DMS153 (cell line): ENCODE results near the gene SYNDIG1.

Experiments
- DNase-seq: peaks from one replicate; lab custom pipeline; 2025; lab: John Stamatoyannopoulos, UW

SYNDIG1 gene

GRCh38 chr20:24493661-24494459, 24.4 kb downstream of the SYNDIG1 start:
- DNase-seq, result no peak

DNA sequence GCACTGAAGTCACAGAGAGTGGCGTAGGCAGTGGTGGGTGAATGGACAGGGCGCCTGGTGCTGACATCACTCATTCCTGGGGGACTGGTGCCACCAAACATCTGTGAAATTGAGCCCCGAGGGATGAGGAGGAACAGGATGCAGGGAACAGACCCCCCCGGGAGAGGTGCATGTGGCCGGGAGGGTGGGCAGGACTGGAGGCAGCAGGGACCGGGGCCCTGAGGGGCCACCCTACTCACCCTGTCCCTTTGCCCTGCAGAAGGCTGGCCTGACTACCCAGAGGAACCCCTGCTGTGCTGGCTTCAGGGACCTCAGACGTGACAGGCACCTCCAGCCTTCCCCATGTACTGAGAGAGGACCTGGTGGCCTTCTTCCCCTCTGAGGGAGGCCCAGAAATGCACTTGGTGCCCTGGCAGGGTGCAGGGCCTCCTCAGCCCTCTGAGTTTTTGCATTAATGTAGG, 25.1 kb downstream of the SYNDIG1 start:
- no peak for DNase-seq

DNA sequence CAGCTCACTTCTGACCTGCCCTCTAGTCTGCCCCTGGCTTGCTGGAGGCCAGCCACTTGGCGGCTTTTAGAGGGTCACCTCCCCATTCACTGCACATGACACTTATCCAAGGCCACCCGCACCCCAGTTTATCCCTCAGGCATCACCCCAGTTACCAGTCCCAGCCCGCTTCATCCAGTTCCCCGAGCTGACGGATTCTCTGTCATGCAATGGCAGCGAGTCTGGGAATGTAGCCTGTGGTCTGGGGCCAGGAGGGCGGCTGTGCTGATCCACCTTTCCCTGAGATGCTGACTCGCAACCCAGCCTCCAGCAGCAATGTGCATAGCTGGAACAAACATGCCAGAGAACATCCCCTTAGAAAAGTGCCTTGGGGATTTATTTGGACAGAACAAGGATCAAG, 25.8 kb downstream of the SYNDIG1 start:
- DNase-seq, result no peak

- DNase-seq, result peak; percentile 83
Measured at GRCh38 chr20:24497851-24498250, 28.4 kb downstream of the SYNDIG1 start.

DNA sequence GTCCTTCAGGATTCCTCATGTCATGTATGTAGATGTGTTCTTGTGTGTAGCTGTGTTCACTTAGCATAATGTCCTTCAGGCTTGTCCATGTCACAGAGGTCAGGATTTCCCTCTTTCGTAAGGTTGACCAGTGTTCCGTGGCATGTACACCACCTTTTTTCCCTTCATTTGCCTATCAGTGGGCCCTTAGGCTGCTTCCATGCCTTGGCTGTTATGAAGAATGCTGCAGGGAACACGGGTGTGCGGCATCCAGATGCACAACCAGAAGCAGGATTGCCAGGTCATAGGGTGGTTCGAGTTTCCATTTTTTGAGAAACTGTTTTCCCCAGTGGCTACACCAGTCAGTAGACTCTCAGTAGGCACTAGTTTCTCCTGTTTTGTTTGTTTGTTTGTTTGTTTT, 29.2 kb downstream of the SYNDIG1 start:
- DNase-seq, result no peak

GRCh38 chr20:24499472-24499871, 30.0 kb downstream of the SYNDIG1 start:
- no peak for DNase-seq

DNA sequence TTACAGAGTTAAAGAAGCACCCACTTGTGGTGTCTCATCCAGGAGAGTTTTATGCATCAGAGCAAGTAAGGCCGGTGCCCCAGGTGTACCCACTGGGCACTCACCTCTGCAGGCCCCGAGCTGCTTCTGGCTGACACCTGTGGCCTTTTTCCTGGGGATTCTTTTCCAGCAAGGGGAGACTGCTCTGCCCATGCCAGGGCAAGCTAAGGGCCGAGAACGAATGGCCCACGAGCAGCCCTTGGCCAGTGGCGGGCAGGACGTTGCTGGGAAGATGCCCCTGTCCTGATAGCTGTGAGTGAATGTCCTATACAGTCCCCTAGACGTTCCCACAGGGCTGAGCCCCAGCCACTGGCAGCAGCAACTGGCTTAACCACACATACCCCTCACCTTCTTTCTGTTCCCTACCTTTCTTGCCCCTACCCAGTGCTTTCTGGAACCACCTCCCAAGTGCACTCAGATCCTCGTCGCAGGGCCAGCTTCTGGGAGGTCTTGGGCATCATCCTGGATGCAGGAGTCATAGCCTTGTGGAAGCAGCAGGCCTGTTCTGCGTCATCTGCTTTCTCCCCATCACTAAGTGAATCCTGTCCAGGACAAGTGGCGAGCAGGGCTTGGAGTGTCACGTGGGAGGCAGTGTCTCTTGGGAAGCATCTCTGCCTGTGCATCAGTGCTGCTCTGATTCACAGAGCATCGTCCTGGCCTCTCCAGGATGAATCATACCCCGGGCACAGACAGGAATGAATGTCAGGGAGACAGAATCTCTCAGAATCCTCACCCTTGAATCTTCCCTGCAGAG, 32.5 kb downstream of the SYNDIG1 start:
- DNase-seq, result no peak

DNA sequence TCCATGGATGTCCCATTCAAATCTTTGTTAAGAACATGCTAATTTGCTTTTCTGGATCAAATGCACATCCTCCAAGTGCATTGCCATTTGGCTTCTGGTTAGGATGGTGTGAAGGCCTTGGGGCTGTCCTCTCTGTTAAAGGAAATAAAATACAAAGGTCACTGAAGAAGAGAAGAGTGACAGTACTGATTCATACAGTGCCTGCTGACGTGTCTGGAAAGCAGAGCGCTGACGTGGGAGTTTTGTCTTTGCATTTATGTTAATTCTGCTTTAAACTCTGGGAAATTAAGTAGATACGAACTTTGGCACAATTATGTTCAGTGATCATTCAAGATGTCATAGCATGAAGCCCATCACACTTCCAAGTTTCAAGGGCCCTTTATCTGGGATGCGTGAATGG, 33.2 kb downstream of the SYNDIG1 start:
- DNase-seq, result no peak

GRCh38 chr20:24503352-24503931, 34.0 kb downstream of the SYNDIG1 start:
- DNase-seq, result no peak

DNA sequence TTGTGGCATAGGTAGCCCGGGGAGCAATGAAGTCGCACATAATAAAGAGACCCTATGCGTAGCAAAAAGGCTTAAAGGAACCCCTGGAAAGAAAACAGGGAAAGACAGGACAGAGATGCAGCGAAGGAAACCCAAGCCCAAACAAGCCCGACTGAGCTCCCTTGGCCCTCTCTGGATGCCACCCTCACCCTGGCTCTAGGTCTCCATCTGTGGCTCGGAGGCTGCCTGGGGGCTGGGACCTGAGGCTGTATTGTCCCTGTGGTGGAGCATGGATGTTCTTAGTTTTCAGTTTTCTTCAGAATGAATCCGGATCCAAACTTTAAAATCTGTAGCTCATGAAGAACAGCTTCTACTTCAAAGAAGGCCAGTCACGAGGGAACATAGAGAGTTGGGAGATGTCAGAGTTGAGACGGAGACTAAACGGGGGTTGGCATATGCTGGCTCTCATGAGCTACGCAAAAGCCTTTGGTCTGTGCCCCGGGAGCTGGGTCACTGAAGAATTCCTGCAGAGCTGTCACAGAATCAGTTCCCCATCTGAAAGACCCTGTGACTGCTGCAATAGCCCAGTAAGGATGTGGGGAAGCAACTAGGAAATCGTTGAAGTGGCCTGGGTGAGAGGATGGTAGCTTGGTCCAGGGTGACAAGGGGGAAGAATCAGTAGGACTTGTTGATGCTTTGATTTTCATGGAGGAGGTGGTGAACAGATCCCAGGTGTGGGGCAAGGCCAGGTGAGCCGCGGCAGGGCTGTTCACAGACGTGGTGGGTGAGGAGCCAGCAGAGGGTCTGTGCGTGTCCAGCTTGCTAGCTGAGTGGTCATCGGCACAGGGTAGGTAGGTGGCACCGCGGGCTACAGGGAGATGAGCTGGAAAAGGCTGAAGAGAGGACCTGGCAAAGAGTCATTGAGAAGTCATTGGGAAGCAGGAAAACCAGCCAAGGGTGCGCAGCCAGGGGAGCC, 35.2 kb downstream of the SYNDIG1 start:
- DNase-seq, result no peak

GRCh38 chr20:24506146-24506545, 36.7 kb downstream of the SYNDIG1 start:
- no peak for DNase-seq

DNA sequence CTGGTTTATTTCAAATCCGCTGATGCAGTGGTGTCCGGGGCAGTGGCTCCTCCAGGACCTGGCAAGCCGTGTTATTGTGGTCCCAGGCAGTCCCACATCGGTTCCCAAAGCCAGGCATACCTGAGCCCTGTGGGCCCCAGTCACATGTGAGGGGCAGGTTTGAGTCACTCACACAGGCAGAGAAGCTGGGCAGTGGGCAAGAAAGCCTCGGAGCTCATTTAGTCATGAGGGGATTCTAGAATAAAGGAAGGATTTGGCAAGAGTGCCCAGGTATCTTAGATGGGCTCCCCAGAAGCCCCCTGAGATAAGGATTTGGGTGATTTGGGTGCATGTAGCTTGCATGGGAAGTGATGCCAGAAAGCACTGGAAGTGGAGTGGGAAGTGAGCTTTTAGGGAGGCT, 37.3 kb downstream of the SYNDIG1 start:
- DNase-seq, result no peak

DNA sequence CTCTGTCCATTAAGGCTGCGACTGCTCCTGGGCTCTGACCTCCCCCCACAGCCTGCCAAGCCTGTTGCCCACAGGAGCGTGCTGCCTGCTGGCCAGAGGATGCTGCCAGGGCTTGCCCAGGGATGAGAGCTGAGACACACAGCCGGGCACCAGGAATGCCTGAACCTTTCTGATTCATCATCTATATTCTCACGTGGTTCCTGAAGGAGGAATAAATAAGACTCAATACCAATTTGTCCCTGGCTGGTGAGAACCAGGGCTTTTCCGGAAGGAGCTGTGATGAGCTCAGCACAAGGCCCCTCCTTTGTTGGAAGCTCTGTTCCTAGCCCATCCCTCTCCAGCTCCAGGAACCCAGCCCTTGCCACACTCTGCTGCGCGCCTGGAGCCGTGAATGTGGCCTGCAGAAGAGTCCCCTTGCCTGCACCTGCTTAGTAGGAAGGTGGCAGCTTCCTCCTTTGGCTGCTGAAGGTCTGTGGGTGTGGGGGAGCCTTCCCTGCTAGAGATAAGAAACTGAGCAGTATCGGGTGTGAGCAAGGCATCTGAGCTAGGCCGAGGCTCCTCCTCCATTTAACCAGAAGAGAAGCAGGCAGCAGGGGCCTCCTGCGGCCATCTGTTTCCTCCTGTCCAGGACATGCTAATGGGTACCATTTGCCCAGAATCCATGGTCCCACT, 37.9 kb downstream of the SYNDIG1 start:
- DNase-seq, result no peak

GRCh38 chr20:24512441-24512840, 43.0 kb downstream of the SYNDIG1 start:
- DNase-seq, result peak; percentile 44

- no peak for DNase-seq
Measured at GRCh38 chr20:24518515-24518914, 49.1 kb downstream of the SYNDIG1 start.

- no peak for DNase-seq
Measured at GRCh38 chr20:24519476-24519875, 50.0 kb downstream of the SYNDIG1 start.

- DNase-seq, result no peak
Measured at GRCh38 chr20:24521032-24521431, 51.6 kb downstream of the SYNDIG1 start.

GRCh38 chr20:24522452-24523330, 53.3 kb downstream of the SYNDIG1 start:
- no peak for DNase-seq

DNA sequence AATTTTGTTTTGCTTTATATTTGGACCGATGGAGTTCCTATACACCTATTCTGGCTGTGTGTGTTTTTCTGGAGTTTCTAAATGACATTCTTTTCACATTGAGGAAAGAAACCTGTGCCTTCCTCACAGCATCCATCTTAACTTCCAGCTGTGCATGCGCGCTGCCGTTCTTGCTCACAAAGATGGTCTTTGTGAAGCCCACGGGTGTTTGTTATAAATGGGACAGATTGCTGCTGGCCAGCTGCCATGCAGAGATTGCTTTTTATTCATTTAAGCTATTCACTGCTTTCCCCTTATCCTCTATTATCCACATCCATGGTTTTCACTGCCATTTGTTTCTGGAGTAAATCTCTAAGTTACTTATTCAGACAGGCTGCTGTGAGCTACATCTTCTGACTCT, 54.2 kb downstream of the SYNDIG1 start:
- DNase-seq, result no peak
